ENCODE measurements around the gene SFSWAP.

The SFSWAP gene

DNA sequence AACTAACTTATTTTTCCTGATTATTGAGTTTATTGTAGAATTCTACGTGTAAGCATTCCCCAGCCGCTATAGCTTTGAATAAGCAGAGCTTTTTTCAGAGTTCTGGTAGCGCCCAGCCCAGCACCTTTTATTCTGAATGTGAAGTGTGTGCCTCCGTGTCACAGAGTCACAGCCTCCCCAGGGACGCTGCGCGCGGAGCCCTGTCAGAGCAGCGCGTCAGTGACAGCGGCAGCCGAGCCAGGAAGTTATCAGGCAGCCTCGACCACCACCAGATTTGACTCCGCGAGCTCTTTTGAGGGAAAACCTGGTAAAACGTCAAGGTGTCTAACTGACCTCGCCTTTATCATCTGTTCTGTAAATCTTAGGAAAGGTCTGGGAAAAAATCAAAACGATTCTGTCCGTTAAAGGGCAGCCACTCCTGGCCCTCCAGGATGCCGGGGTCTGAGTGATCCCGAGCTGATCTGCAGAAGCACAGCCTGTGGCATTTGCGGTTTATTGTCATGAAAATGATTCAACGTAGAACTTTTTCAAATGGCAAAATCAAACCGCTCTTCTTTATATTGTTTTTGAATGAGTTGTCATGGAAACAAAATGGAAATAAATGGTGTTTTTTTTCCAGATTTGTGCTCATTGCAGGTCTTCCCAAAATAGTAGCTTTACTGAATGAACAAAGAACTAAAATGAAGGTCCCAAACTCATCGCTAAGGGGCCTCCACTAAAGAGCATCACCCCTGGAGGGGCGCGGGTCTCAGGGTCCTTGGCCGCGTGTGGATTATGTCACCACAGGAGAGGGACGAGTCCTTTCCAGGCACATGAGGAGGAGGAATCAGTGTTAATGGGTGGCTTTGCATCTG, 74.2 kb downstream of the SFSWAP start:
- DNase-seq (ENCODE audit: low read depth in 2 of 3, low spot score in 1 of 3) = no peak

DNA sequence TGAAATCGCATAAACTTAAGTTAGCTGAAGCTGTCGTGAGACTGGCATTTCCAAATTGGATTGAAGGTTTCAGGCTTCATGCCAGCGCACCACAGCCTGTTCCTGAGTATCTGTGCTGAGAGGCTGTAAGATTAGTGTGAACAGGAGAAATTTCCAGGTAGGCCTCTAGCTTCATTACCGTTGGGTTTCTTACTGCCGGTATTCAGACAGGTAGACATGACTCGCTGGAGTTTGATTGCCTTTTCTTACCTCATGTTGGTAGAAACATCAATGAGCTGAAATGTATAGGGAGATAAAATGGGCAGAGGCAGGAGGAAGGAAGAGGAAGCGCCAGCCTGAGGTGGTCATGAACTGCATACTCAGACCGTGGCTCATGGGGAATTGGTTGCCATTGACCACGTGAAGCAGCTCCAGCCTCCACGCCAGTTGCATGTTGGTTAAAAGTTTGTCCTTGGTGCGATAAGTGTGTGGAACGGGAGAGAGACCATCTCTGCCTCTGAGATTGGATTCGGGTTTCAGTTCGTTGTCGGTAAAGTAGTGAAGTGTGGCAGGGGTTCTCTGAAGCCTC, 75.0 kb downstream of the SFSWAP start:
- no peak for DNase-seq (ENCODE audit: low read depth in 2 of 3, low spot score in 1 of 3)

DNA sequence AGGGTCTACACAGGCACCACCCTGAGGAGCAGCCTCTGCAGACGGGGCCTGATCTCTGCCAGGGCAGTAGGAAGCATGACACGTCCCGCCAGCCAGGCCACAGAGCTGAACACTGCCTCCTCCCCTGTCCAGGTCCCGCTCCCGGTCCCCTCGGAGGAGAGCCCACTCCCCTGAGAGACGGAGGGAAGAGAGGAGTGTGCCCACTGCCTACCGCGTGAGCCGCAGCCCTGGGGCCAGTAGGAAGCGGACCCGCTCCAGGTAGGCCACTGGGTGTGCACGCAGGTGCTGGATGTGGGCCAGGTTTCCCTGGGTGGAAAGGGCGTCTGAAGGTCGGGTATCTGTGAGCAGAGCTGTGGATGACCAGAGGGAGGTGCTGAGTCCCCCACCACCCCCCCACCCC, 75.4 kb downstream of the SFSWAP start:
- no peak for DNase-seq (ENCODE audit: low read depth in 2 of 3, low spot score in 1 of 3)

DNA sequence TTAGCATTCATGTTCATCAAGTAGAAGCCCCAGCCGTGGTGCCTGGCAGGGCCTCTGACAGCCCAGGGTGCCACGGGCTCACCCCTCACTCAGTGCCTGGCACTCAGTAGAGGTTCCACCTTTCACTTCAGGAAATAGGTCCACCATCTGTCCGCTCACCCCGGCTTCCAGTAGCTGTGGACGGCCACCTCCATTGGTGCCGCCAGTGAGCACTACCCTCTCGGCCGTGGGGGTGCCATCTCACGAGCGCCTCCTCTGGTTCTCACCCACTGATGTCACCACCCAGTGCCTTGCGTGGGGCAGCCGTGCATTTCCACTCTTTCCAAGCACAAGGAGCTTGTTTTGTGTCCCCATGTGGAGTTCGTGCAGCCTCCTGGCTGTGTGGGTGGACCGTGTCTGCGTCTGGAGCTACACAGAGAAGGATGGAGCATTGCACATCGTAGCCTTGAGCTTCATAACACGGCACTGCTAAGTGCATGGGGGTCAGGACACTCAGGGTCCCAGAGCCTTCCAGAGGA, 76.3 kb downstream of the SFSWAP start:
- no peak for DNase-seq (ENCODE audit: low read depth in 2 of 3, low spot score in 1 of 3)

DNA sequence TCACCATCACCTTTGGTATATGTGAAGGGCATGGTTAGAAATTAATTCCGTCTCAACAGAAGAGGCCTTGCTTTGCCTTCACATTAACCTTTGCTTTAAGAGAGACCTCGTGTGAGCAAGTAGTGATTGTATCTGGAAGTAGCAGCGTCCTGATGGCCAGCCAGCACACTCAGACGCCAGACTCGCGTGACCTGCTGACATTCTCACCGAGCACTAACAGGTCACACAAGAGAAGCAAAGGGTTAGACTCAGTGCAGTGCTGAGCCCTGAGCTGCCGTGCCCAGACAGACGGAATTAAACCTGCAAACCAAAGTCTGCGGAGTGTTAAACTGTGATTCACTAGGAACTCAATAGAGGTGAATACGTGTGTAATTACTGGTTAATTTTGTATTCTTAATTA, 77.2 kb downstream of the SFSWAP start:
- DNase-seq (ENCODE audit: low read depth in 2 of 3, low spot score in 1 of 3) = no peak

DNA sequence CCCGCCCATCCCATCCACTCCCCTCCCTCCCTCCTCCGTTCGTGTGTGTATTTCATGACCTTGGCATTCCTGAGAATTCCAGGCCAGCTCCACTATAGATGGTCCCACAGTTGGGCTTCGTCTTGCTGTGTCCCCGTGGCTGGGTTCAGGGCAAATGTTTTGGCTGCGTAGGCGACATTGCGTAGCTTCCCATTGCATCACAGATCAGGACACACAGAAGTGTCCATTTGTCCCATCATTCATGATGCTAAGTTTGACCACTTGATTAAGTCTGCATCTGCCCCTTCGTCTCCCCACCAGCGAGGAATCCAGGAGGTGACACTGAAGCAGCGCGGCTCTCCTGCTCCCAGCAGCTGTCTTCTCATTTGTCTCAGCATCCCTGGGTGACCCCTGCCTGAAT, 78.7 kb downstream of the SFSWAP start:
- DNase-seq (ENCODE audit: low read depth in 2 of 3, low spot score in 1 of 3) = no peak

DNA sequence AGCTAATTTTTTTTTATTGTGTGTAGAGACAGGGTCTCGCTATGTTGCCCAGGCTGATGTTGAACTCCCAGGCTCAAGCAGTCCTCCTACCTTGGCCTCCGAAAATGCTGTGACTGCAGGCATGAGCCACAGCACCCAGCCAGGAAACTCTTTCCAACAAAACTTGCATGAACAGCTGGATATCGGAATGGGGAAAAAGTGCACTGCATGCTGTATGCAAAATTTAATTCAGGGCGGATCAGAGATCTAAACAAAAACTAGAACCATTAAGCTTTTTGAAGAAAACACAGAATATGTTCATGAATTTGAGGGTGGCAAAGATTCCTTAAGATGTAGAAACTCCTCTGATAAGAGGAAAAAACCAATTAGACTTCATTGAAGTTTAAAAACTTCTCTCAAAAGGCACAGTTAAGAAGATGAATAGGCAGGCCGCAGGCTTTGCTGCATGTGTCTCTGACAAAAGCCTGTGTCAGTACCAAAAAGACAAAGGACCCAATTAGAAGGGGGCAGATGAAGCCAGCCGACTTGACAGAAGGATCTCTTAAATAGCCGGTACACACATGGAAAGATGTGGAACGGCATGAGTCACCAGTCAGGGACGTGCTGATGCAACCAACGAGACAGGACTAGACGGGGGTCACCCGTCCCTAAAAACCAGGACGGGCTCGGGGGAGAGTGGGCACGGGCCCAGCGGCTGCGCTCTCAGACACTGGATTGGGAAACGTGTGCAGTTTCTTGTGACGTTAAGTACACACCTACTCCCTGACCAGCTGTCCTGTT, 82.5 kb downstream of the SFSWAP start:
- DNase-seq (ENCODE audit: low read depth in 2 of 3, low spot score in 1 of 3) = no peak

DNA sequence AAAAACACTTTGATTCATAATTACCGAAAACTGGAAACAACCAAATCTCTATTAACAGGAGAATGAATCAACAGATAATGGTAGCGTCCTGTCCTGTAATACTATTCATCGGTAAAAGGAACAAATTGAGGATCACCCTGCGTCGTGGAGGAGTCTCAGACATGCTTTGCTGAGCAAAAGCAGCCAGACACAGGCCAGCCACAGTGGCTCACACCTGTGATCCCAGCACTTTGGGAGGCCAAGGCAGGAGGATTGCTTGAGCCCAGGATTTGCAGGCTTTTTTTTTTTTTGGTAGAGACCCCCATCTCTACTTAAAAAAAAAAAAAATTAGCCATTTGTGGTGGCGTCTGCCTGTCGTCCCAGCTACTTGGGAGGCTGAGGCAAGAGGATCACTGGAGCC, 83.2 kb downstream of the SFSWAP start:
- no peak for DNase-seq (ENCODE audit: low read depth in 2 of 3, low spot score in 1 of 3)

DNA sequence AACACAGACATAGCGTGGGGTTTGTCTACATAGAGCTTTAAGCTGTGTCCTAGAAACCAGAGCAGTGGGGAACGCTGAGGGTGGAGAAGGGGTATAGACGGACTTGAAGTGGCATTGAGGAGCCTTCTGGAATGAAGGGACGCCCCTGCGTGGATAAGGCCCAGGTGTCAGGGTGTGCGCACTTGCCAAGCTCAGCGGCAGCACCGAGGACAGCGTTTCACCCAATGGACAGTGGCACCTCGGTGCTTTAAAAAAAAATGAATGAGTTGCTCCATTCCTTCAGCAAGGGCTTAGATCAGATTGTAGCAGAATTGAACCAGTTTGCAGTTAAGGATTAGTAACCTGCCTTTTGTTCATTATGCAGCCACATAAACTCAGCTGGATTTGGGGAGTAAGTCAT, 83.7 kb downstream of the SFSWAP start:
- DNase-seq (ENCODE audit: low read depth in 2 of 3, low spot score in 1 of 3) = no peak

DNA sequence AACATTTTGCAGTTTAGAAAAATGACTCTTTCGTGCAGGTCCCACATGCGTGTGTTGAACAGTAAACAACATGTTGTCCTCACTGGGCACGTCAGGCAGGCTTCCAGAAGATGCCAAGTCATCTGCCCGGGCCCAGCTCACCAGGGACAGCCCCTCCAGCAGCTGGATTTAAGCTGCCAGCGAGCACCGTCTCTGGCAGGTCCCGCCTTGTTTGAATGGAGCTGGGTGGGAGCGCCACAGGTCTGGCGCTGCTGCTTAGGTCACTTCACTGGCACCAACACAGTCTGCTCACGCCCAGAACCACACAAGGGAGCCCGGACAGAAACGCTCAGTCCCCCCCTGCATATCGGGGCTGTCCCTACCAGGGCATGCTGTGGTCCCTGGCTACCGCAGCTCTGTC, 84.2 kb downstream of the SFSWAP start:
- no peak for DNase-seq (ENCODE audit: low read depth in 2 of 3, low spot score in 1 of 3)

DNA sequence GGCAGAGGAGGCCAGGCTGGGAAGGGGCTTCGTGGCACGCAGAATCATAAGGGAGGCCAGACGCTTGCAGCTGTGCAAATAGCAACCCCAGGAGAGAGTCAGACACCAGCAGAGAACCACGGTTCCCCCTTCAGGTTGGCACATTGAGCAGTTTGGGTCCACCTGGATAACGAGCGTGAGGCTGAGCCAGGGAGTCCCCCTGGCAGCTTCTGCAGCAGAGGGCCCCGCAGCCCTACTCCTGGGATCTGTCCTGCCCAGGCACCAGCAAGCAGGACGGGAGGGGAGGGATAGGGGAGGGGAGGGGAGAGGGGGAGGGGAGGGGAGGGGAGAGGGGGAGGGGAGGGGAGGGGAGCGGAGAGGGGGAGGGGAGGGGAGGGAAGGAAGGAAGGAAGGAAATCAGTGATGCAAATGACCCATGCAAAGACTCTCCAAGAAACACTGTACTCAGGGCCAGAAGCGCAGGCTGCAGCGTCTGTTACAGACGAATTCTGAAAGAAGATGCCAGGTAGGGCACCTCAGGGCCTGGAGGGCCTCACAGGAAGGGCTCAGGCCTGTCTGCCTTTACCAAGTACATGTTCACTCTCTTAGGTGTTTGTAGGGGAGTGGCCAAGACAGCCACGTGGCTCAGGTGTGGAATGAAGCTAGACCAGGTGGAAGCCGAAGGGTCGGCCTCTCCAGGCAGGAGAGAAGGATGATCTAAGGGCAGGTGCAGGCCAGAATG, 85.0 kb downstream of the SFSWAP start:
- no peak for DNase-seq (ENCODE audit: low read depth in 2 of 3, low spot score in 1 of 3)

DNA sequence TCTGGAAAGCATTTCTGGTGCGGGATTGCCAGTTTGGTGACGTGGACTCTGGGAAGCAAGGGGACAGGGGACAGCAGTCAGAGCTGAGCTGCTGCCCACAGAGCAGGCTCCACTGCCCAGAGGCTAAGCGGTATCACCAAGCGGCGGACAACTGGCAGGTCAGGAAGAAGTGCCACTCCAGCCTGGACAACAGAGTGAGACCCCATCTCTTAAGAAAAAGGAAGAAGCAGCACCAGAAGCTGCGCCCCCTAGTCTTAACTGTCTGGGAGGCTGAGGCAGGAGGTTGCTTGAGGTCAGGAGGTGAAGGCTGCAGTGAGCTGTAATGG, 85.5 kb downstream of the SFSWAP start:
- DNase-seq (ENCODE audit: low read depth in 2 of 3, low spot score in 1 of 3) = no peak

DNA sequence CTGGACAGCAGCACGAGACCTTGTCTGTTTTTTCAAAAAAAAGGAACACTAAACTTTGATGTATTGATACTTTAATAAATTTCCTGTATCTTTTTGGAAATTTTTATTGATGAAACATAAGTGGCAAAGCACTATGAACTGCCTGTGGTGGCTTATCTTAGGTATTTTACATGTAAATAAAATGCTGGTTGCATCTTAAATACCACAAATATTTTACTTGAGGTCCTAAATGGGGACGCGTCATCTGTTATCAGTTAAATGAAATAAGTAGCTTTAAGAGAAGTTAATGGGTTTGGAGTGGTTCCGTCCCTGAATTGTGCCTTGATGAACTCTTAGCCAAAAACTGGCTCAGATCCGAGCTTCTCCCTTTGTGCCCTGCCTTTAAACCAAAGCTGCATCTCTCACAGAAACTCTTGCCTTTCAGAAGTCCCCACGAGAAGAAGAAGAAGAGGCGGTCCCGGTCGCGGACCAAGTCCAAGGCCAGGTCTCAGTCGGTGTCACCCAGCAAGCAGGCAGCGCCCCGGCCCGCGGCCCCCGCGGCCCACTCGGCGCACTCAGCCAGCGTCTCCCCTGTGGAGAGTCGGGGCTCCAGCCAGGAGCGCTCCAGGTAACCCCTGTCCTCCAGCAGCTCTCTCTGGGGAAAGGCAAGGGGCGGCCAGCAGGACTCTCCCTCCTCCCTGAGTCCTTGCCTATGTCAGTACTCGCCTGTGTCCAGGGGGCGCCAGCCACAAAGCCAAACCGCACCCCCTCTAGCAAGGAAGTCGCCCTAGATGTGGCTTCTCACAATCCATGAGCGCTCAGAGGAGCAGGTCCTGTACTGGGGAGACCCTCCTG, 86.1 kb downstream of the SFSWAP start:
- DNase-seq (ENCODE audit: low read depth in 2 of 3, low spot score in 1 of 3) = no peak

DNA sequence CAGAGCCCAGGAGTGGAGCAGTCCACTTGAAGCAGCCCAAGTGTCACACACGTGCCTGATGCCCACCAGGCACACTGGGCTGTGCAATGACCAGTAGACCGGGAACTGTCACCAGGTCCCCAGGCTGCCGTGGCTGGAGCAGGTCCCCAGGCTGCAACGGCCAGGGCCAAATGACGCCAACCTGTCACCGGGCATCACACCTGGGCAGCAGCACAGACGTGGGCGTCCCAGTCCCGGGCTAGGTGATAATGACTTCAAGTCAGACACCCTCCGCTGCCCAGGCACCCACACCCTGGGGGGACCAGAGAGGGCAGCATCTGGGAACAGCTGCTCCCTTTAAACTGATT, 86.7 kb downstream of the SFSWAP start:
- no peak for DNase-seq (ENCODE audit: low read depth in 2 of 3, low spot score in 1 of 3)

DNA sequence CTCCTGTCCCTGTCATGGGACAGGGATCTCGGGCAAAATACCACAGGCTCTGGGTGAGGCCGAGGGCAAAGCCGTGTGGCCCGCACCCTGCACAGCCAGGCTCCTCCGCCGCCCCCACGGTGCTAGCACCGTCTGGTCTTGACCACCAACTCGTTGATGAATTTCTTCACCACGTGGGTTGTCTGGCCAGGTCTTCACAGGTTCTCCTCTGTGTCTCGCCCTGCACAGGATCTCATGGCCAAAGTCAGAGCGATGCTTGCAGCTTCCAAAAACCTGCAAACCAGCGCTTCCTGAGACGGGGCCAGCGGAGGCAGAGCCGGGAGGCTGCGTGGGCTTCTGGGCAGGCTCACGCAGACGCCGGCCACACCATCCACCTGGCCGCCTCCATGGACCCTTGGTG, 88.3 kb downstream of the SFSWAP start:
- no peak for DNase-seq (ENCODE audit: low read depth in 2 of 3, low spot score in 1 of 3)

DNA sequence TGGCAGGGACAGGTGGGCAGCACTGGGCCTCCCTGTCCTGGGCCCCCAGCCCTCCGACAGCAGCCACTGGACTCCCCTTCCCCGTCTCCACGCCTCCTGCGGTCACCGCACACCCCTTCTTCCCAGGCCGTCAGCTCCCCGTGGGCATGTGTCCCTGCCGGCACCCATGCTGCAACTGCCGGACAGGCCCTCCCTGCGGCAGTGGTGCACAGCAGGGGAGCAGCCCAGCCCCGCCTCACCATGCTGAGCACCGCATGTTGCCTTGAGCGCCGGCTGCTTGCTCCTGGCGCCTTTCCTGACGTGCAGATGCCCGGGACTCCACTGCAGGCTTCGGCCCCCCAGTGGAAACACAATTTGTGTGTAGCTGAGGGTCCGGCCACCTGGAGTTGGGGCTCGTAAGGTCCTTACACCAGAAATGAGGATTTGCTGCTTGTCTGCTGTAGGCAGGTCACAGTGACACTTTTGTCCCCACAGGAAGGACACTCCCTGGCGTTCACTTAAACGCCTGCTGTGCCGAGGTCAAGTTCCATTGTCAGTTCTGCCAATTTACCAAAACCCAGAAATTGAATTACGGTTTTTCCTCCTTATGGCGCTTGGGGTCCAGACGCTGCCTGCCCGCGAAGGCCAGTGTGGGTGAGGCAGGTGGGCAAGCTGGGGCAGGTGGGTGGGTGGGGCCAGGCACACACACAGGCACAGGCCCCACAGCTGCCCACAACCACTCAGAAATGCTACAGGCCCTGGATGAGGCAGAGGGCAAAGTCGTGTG, 89.1 kb downstream of the SFSWAP start:
- no peak for DNase-seq (ENCODE audit: low read depth in 2 of 3, low spot score in 1 of 3)

DNA sequence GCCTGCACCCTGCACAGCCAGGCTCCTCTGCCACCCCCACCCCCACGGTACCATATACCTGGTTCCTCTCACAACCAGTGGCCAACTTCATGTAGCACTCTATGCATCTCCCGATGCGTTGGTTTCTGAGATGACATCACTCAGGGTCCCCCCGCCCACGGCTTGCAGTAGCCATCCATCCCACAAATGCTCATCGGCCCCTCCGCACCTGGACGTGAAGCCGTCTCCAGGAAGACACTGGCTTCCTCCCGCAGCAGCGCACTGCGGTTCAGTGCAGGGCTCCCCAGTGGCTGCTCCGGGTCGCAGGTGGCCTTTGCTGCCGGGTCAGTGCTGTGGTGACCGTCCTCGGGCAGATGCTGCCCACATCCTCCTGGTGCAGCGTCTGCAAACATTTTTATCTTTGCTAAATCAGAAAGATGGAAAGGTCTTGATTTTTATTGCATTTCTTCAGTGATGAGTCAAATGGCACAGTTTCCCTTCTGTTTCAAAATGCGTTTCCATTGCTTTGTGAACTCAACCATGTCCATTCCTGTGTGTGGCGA, 89.8 kb downstream of the SFSWAP start:
- DNase-seq (ENCODE audit: low read depth in 2 of 3, low spot score in 1 of 3) = no peak

DNA sequence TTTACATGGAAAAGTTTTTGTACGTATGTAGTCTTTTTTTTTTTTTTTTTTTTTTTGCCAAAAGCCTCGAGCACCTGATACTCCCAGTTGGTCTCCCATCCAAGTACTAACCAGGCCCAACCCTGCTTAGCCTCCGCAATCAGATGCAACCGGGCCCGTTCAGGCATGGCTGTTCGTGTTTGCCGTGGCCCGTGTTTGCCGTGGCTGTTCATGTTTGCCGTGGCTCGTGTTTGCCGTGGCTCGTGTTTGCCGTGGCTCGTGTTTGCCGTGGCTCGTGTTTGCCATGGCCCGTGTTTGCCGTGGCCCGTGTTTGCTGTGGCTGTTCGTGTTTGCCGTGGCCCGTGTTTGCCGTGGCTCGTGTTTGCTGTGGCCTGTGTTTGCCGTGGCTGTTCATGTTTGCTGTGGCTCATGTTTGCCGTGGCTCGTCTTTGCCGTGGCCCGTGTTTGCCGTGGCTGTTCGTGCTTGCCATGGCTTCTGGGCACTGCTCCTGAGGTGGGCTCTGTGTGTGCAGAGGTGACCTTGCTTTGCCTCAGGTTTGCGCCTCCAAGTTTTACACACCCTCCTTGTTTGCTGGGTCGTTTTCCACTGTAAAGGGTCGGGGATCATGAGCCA, 90.5 kb downstream of the SFSWAP start:
- no peak for DNase-seq (ENCODE audit: low read depth in 2 of 3, low spot score in 1 of 3)

DNA sequence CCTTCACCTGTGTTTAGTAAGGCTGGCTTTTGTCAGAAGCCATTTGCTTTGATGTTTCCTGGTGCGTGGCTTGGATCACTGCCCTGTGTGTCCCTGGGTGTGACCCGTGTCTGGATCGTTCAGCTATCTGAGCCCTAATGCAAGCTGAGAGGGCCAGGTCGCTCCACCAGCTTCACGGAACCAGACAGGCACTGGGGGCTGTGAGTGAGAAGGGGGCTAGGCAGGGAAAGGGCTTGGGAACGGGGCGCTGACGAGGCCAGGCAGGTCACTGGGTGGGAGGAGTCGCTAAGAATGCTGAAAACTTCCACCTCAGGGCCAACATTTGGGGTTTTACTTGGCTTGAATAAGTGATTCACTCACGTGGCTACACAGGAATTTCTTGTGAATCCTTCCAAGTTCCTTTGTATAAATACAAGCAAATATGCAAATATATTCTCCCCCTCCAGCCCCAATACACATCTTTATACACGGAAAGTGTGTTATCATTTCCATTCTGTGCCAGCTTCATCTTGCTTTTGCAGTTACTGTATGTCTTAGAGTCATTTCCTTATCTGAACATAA, 93.2 kb downstream of the SFSWAP start:
- no peak for DNase-seq (ENCODE audit: low read depth in 2 of 3, low spot score in 1 of 3)
